Adrenal gland (tissue), 12 donors: ENCODE data around the gene CEP295NL. TPM values are rescaled to one million over a fixed set of nuclear protein-coding genes. Genes with fewer than 3 reads are reported as not detected.
A peak's percentile ranks its signal among the peaks of the same experiment; 100 is the strongest.
"Not testable (repeated sequence)": the region's sequence is repeated elsewhere in the genome, so short reads cannot be mapped to it uniquely, and the experiment has no call there.

Experiments used
- DNase-seq, 7 donors: peaks; one replicate each; pipeline ENCODE4 v3.0.0-alpha.2; 2019 to 2020
- H3K27ac ChIP-seq, 5 donors: fragments of 200-600 bp; sonication (generic) in 4 of 5; 1 replicate in 3 of 5; 2 replicates in 2 of 5; pipeline versions ENCODE4 v1.5.1 to v1.8.0; 2016 to 2020; ENCODE audit warnings: mild to moderate bottlenecking in 1 of 5
- H3K27me3 ChIP-seq: fragments of 200-600 bp; 2 replicates; pipeline ENCODE4 v1.8.0; 2021
- H3K36me3 ChIP-seq, 2 donors: fragments of 200-600 bp; replicated peaks in 1 of 2; 1 replicate in 1 of 2; 2 replicates in 1 of 2; pipeline versions ENCODE4 v1.5.1 to v1.8.0; 2018 to 2022
- H3K4me1 ChIP-seq, 2 donors: fragments of 200-600 bp; replicated peaks in 1 of 2; 1 replicate in 1 of 2; 2 replicates in 1 of 2; pipeline versions ENCODE4 v1.5.1 to v1.8.0; 2018 to 2021
- H3K4me3 ChIP-seq, 4 donors: fragments of 200-600 bp; sonication (generic) in 3 of 4; one replicate each; pipeline ENCODE4 v1.5.1; 2016 to 2018
- H3K9me3 ChIP-seq, 3 donors: fragments of 200-600 bp; sonication (generic) in 1 of 3; replicated peaks in 1 of 3; 1 replicate in 2 of 3; 2 replicates in 1 of 3; pipeline versions ENCODE4 v1.5.1 to v1.8.0; 2016 to 2021
- CTCF ChIP-seq, 6 experiments: fragments of 450-650 bp in 4 of 6; fragments of 200-600 bp in 2 of 6; sonication (generic) in 1 of 6; IDR thresholded peaks; 1 replicate in 5 of 6; 2 replicates in 1 of 6; pipeline versions ENCODE4 v1.5.1 to v1.8.0; 2016 to 2021; ENCODE audit warnings: antibody characterized with exemption in 6 of 6, mild to moderate bottlenecking in 2 of 6, moderate library complexity in 1 of 6
- POLR2A ChIP-seq, 2 donors: fragments of 450-650 bp; IDR thresholded peaks; one replicate each; pipeline ENCODE4 v1.6.1; 2017; ENCODE audit warnings: antibody characterized with exemption in 2 of 2, mild to moderate bottlenecking in 2 of 2, moderate library complexity in 1 of 2
- WGBS, 4 donors: extraction: QIAGEN DNeasy Blood & Tissue Kit in 2 of 4; methylation state at CpG; one replicate each; pipeline versions ENCODE4 v1.1.5 to v1.1.7; 2013 to 2017; 5-methylcytosine and 5-hydroxymethylcytosine counted together
- intact Hi-C, 2 donors: fragments of 100-400 bp; cut with DNase I; formaldehyde crosslinking; loops; one replicate each; pipeline versions ENCODE4 v1.14.1 to v1.15.0; 2022 to 2023
- polyA plus RNA-seq, 3 donors: library from polyadenylated mRNA; stranded (reverse); fragments of 200-250 nt in 2 of 3; fragments of 350-450 nt in 1 of 3; fragmentation: Illumina TruSeq in 1 of 3; extraction: RNeasy Lipid Tissue Mini Kit (QIAGEN cat#74804) in 1 of 3; gene quantifications; one replicate each; pipeline ENCODE4 v1.2.3, GENCODE V29; 2013 to 2014
- total RNA-seq, 9 donors: library from RNA; depleted of rRNA in 4 of 9; stranded (reverse); fragments of >200 nt in 4 of 9; fragments of 120-200 nt in 1 of 9; fragmentation: NEBNext Ultra II Directional in 1 of 9; extraction: Animal tissue kit (Norgen Biotek cat#: 25700) in 1 of 9; gene quantifications; one replicate each; pipeline versions ENCODE4 v1.1.0 to v1.2.4, GENCODE V29; 2013 to 2023
- donor health status: healthy with polysubstance abuse.
- donor health status: Bipolar disorder and iron deficiency.
- donor health status: DM: yes; HTN: yes; CAD: no.
- donor health status: DM: no; HTN: no; CAD: no.
- donor health status: DM: no; HTN: no; CAD: no.
- donor health status: DM: yes; HTN: yes; CAD: no.

CEP295NL gene
- total and polyA plus RNA-seq, 12 donors: 0.07 to 5.1 (median 0.95) TPM

GRCh38 chr17:78947235-78948149 lies 44.5 kb upstream of the CEP295NL start:
- Histone ChIP-seq H3K27ac (peak overlapping the region; percentile 34 to 89 (median 80)), H3K27me3 (no peaks in the 10 kb centered on the region), H3K4me1 (peaks cover 15% of the 10 kb centered on the region in 2 donors), H3K4me3 (no peak overlapping the region), H3K9me3 (peaks cover 0 to 16% (median 0%) of the 10 kb centered on the region in 3 donors), H3K36me3 (no peaks in the 10 kb centered on the region)
- WGBS, 4 donors: 35 to 42% (median 40%) methylated on average over 12 to 18 of the region's 18 CpGs
- TF ChIP-seq POLR2A (IDR thresholded peaks at IDR 0.05) (no peak), CTCF (IDR thresholded peaks at IDR 0.05) (no peak)
- peak; percentile 56 to 92 (median 81) for DNase-seq
- intact Hi-C loops: no loop called here

- Histone ChIP-seq H3K36me3 (no peaks in the 10 kb centered on the region), H3K27me3 (no peaks in the 10 kb centered on the region), H3K4me1 (peaks cover 15% of the 10 kb centered on the region in 2 donors), H3K4me3 (no peak overlapping the region), H3K9me3 (peaks cover 0 to 16% (median 0%) of the 10 kb centered on the region in 3 donors), H3K27ac (peak overlapping the region in 4 of 5 donors; percentile 34 to 89 (median 80))
- DNase-seq: no peak
- WGBS, 4 donors: 83 to 88% (median 87%) methylated on average over 7 to 8 of the region's 8 CpGs
- TF ChIP-seq CTCF (IDR thresholded peaks at IDR 0.05) (no peak), POLR2A (IDR thresholded peaks at IDR 0.05) (no peak)
- intact Hi-C loops: no loop called here
Observed at GRCh38 chr17:78946631-78947030, 43.6 kb upstream of the CEP295NL start.

DNA sequence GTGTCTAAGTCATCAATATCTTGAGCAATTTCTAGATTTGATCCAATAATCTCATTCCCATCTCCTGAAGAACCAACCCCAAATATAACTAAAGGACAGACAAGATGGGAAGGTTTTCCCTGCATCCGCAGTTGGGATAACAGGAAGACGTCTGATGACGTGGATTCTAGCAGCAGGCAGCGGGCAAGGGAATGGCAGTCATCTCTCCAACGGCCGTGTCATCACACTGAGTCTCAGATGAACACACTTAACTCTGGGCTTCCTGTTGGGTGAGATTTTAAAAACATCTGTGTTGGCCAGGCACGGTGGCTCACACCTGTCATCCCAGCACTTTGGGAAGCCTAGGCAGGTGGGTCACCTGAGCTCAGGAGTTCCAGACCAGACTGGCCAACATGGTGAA lies 43.1 kb upstream of the CEP295NL start:
- Histone ChIP-seq H3K36me3 (no peaks in the 10 kb centered on the region), H3K27ac (peak overlapping the region in 2 of 5 donors; percentile 34 to 89), H3K9me3 (peaks cover 0 to 14% (median 0%) of the 10 kb centered on the region in 3 donors), H3K27me3 (no peaks in the 10 kb centered on the region), H3K4me3 (no peak overlapping the region), H3K4me1 (peaks cover 15% of the 10 kb centered on the region in 2 donors)
- TF ChIP-seq CTCF (IDR thresholded peaks at IDR 0.05) (no peak), POLR2A (IDR thresholded peaks at IDR 0.05) (no peak)
- DNase-seq: no peak
- 79 to 91% (median 89%) methylated on average over 7 of the region's 7 CpGs for WGBS, 4 donors
- intact Hi-C loops: no loop called here

DNA sequence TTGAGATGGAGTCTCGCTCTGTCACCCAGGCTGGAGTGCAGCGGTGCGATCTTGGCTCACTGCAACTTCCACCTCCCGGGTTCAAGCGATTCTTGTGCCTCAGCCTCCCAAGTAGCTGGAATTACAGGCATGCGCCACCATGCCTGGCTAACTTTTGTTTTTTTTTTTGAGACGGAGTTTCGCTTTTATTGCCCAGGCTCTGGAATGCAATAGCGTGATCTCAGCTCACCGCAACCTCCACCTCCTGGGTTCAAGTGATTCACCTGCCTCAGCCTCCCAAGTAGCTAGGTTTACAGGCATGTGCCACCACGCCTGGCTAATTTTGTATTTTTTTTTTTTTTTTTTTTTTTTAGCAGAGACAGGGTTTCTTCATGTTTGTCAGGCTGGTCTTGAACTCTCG lies 42.5 kb upstream of the CEP295NL start:
- H3K9me3 ChIP-seq, H3K27ac ChIP-seq, intact Hi-C loops, H3K36me3 ChIP-seq, DNase-seq, H3K4me3 ChIP-seq, H3K27me3 ChIP-seq: not testable (repeated sequence)
- 92 to 97% (median 94%) methylated on average over 12 of the region's 12 CpGs for WGBS, 4 donors
- H3K4me1 ChIP-seq: peaks cover 15% of the 10 kb centered on the region in 2 donors
